Astrocyte (in vitro differentiated cells and primary cell): ENCODE data around the gene SULT6B1. TPM values are rescaled to one million over a fixed set of nuclear protein-coding genes. Genes with fewer than 3 reads are reported as not detected.
"Not testable (repeated sequence)": the region's sequence is repeated elsewhere in the genome, so short reads cannot be mapped to it uniquely, and the experiment has no call there.

Experiments used
- DNase-seq: peaks from one replicate; pipeline ENCODE4 v3.0.0-alpha.2; 2010; ENCODE audit warnings: low read depth
- FAIRE-seq: peaks from 2 replicates; lab custom pipeline; 2011; peaks lifted over from hg19 to GRCh38; lab: Jason Lieb, UNC
- H2AFZ ChIP-seq: 2 replicates; pipeline ENCODE4 v1.6.0; 2012; ENCODE audit warnings: low read depth, low read length, inconsistent platforms
- H3K27ac ChIP-seq: 2 replicates; pipeline ENCODE4 v1.5.1; 2011; ENCODE audit warnings: low read depth, low read length, inconsistent platforms
- H3K27me3 ChIP-seq: 2 replicates; pipeline ENCODE4 v1.6.0; 2011; ENCODE audit warnings: low read length, inconsistent platforms; ENCODE audit not compliant: insufficient read depth
- H3K36me3 ChIP-seq: 2 replicates; pipeline ENCODE4 v1.5.1; 2011; ENCODE audit warnings: low read length, inconsistent platforms; ENCODE audit not compliant: insufficient read depth
- H3K4me1 ChIP-seq: 2 replicates; pipeline ENCODE4 v1.5.1; 2011; ENCODE audit warnings: low read length, inconsistent platforms; ENCODE audit not compliant: insufficient read depth
- H3K4me2 ChIP-seq: 2 replicates; pipeline ENCODE4 v1.6.0; 2012; ENCODE audit warnings: low read length, inconsistent platforms
- H3K4me3 ChIP-seq: 2 replicates; pipeline ENCODE4 v1.5.1; 2011; ENCODE audit warnings: low read depth, mild to moderate bottlenecking, low read length, inconsistent platforms; ENCODE audit not compliant: insufficient read depth
- H3K79me2 ChIP-seq: 2 replicates; pipeline ENCODE4 v1.6.0; 2012; ENCODE audit warnings: mild to moderate bottlenecking, low read length, inconsistent platforms; ENCODE audit not compliant: insufficient read depth
- H3K9ac ChIP-seq: 2 replicates; pipeline ENCODE4 v1.6.0; 2012; ENCODE audit warnings: mild to moderate bottlenecking, low read length, inconsistent platforms
- H3K9me3 ChIP-seq: 2 replicates; pipeline ENCODE4 v1.5.1; 2012; ENCODE audit warnings: low read depth, mild to moderate bottlenecking, low read length, inconsistent platforms; ENCODE audit not compliant: insufficient read depth
- H4K20me1 ChIP-seq: 2 replicates; pipeline ENCODE4 v1.6.0; 2012; ENCODE audit warnings: low read length, inconsistent platforms; ENCODE audit not compliant: insufficient read depth
- H3K27ac Mint-ChIP-seq: one replicate; pipeline ENCODE4 v1.8.0; 2021; ENCODE audit warnings: mild to moderate bottlenecking, mixed read lengths; ENCODE audit not compliant: unreplicated experiment
- H3K27me3 Mint-ChIP-seq: one replicate; pipeline ENCODE4 v1.8.0; 2021; ENCODE audit warnings: low read depth, mixed read lengths; ENCODE audit not compliant: unreplicated experiment
- H3K36me3 Mint-ChIP-seq: one replicate; pipeline ENCODE4 v1.8.0; 2021; ENCODE audit warnings: low read depth, mixed read lengths; ENCODE audit not compliant: unreplicated experiment
- H3K4me1 Mint-ChIP-seq: one replicate; pipeline ENCODE4 v1.8.0; 2021; ENCODE audit warnings: low read depth, mixed read lengths; ENCODE audit not compliant: unreplicated experiment
- H3K4me3 Mint-ChIP-seq: one replicate; pipeline ENCODE4 v1.8.0; 2021; ENCODE audit warnings: mild to moderate bottlenecking, moderate library complexity, mixed read lengths; ENCODE audit not compliant: unreplicated experiment
- H3K9me3 Mint-ChIP-seq: one replicate; pipeline ENCODE4 v1.8.0; 2021; ENCODE audit warnings: mild to moderate bottlenecking, mixed read lengths; ENCODE audit not compliant: unreplicated experiment
- CTCF ChIP-seq: IDR thresholded peaks from 2 replicates; pipeline ENCODE4 v1.5.1; 2011; ENCODE audit warnings: low read depth, mild to moderate bottlenecking, inconsistent platforms, low read length, moderate library complexity; ENCODE audit not compliant: insufficient read depth
- EZH2 ChIP-seq: IDR thresholded peaks from 2 replicates; pipeline ENCODE4 v1.6.1; 2012; ENCODE audit warnings: mild to moderate bottlenecking, low read length, inconsistent platforms; ENCODE audit not compliant: insufficient read depth
- total RNA-seq: library from RNA; stranded (reverse); gene quantifications from 2 replicates; pipeline ENCODE4 v1.2.1, GENCODE V29; 2021

The SULT6B1 gene
- total RNA-seq, 1 donor from 2014 or later, result not detected

GRCh38 chr2:37228788-37229187 lies 40.3 kb upstream of the SULT6B1 start:
- H3K36me3 ChIP-seq, result peaks cover 19% of the 10 kb centered on the region
- H3K4me2 ChIP-seq, result no peak overlapping the region
- Mint-ChIP-seq H3K9me3 (no peaks in the 10 kb centered on the region), H3K36me3 (no peaks in the 10 kb centered on the region), H3K27ac (no peak overlapping the region), H3K27me3 (no peaks in the 10 kb centered on the region), H3K4me1 (peaks cover 13% of the 10 kb centered on the region), H3K4me3 (no peak overlapping the region)
- no peak overlapping the region for H3K4me3 ChIP-seq
- DNase-seq (no peak), FAIRE-seq (no peak)
- peaks cover 87% of the 10 kb centered on the region for H3K79me2 ChIP-seq
- H3K27ac ChIP-seq, result no peak overlapping the region
- no peak for TF ChIP-seq EZH2
- no peak for TF ChIP-seq CTCF
- H3K27me3 ChIP-seq, result no peaks in the 10 kb centered on the region
- H3K9me3 ChIP-seq, result no peaks in the 10 kb centered on the region
- peaks cover 50% of the 10 kb centered on the region for H4K20me1 ChIP-seq
- no peak overlapping the region for H3K9ac ChIP-seq
- no peak overlapping the region for H2AFZ ChIP-seq
- peaks cover 23% of the 10 kb centered on the region for H3K4me1 ChIP-seq

GRCh38 chr2:37226863-37227262 lies 38.4 kb upstream of the SULT6B1 start:
- Histone ChIP-seq H3K27ac (no peak overlapping the region), H3K27me3 (no peaks in the 10 kb centered on the region), H3K9me3 (no peaks in the 10 kb centered on the region), H3K4me1 (peaks cover 13% of the 10 kb centered on the region), H3K4me2 (no peak overlapping the region), H3K4me3 (no peak overlapping the region), H4K20me1 (peaks cover 50% of the 10 kb centered on the region), H3K79me2 (peaks cover 78% of the 10 kb centered on the region), H3K36me3 (peaks cover 26% of the 10 kb centered on the region), H2AFZ (no peak overlapping the region), H3K9ac (no peak overlapping the region)
- H3K4me3 Mint-ChIP-seq, result no peak overlapping the region
- H3K27ac Mint-ChIP-seq, result no peak overlapping the region
- no peaks in the 10 kb centered on the region for H3K9me3 Mint-ChIP-seq
- no peak for TF ChIP-seq CTCF
- TF ChIP-seq EZH2, result no peak
- DNase-seq, result no peak
- H3K36me3 Mint-ChIP-seq, result no peaks in the 10 kb centered on the region
- H3K27me3 Mint-ChIP-seq, result no peaks in the 10 kb centered on the region
- peaks cover 13% of the 10 kb centered on the region for H3K4me1 Mint-ChIP-seq
- no peak for FAIRE-seq

- H3K27me3 ChIP-seq, H3K4me3 Mint-ChIP-seq, H3K9me3 Mint-ChIP-seq, DNase-seq, H2AFZ ChIP-seq, H3K36me3 Mint-ChIP-seq, H3K27ac ChIP-seq, H3K9me3 ChIP-seq, H3K4me3 ChIP-seq, H3K4me1 ChIP-seq, FAIRE-seq, H3K4me2 ChIP-seq, H3K27me3 Mint-ChIP-seq, H3K9ac ChIP-seq: not testable (repeated sequence)
- Histone ChIP-seq H3K79me2 (peaks cover 63% of the 10 kb centered on the region), H3K36me3 (peaks cover 37% of the 10 kb centered on the region), H4K20me1 (peaks cover 50% of the 10 kb centered on the region)
- Mint-ChIP-seq H3K4me1 (peaks cover 13% of the 10 kb centered on the region), H3K27ac (peak overlapping the region; percentile 3)
Observed at GRCh38 chr2:37225129-37225528, 36.7 kb upstream of the SULT6B1 start.
